Measurements from ENCODE around the gene CEP97.

The CEP97 gene

DNA sequence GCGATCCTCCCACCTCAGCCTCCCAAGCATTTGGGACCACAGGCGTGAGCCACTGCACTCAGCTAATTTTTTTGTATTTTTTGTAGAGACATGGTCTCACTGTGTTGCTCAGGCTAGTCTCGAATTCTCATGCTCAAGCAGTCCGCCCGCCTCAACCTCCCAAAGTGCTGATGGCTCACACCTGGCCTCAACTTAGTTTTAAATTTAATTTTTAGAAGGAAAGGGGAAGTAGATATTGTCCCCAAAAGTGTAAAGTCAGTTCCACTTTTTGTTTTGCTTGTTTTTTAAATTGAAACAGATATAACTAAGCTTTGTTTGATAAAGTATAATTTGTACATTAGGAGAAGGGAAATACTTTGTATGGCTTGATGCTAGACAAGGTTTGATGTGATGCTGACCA is 93.6 kb downstream of the CEP97 start:
- no peak for DNase-seq

- no peak for DNase-seq
Measured at GRCh38 chr3:101819649-101820206, 95.3 kb downstream of the CEP97 start.

Data from central memory CD4-positive, alpha-beta T cell (primary cell).